Measurements from ENCODE around the gene ANKRD12. TPM values are rescaled to one million over a fixed set of nuclear protein-coding genes. Genes with fewer than 3 reads are reported as not detected.

The ANKRD12 gene
- polyA plus RNA-seq, 1 donor (not counting 4 experiments of a cell fraction or from before 2014, with no cell fraction given) = 8.0 TPM

- no peak overlapping the region for H3K9ac ChIP-seq (ENCODE audit: control insufficient read depth, extremely low read depth, insufficient read depth, low read length)
- no peaks in the 10 kb centered on the region for H3K9me3 ChIP-seq (ENCODE audit: control insufficient read depth, low read depth, low read length)
- no peaks in the 10 kb centered on the region for H4K20me1 ChIP-seq (ENCODE audit: control insufficient read depth, extremely low read depth, insufficient read depth, low read length)
- H3K4me1 ChIP-seq (ENCODE audit: control insufficient read depth, extremely low read depth, insufficient read depth, low read length) = peaks cover under 1% of the 10 kb centered on the region
- H3K36me3 ChIP-seq (ENCODE audit: control insufficient read depth in 2 of 2, extremely low read depth in 1 of 2, insufficient read depth in 2 of 2, low read length in 2 of 2) = no peaks in the 10 kb centered on the region
- H3K4me3 ChIP-seq (ENCODE audit: control insufficient read depth in 2 of 3, extremely low read depth in 1 of 3, insufficient read depth in 2 of 3, low read depth in 1 of 3, low read length in 3 of 3) = no peak overlapping the region
- H3K27ac ChIP-seq (ENCODE audit: control insufficient read depth, insufficient read depth, low read length) = no peak overlapping the region
- H3K79me2 ChIP-seq (ENCODE audit: control insufficient read depth, insufficient read depth, low read length) = no peaks in the 10 kb centered on the region
- H2AFZ ChIP-seq (ENCODE audit: control insufficient read depth, low read length) = no peak overlapping the region
- TF ChIP-seq, protein P1, sequence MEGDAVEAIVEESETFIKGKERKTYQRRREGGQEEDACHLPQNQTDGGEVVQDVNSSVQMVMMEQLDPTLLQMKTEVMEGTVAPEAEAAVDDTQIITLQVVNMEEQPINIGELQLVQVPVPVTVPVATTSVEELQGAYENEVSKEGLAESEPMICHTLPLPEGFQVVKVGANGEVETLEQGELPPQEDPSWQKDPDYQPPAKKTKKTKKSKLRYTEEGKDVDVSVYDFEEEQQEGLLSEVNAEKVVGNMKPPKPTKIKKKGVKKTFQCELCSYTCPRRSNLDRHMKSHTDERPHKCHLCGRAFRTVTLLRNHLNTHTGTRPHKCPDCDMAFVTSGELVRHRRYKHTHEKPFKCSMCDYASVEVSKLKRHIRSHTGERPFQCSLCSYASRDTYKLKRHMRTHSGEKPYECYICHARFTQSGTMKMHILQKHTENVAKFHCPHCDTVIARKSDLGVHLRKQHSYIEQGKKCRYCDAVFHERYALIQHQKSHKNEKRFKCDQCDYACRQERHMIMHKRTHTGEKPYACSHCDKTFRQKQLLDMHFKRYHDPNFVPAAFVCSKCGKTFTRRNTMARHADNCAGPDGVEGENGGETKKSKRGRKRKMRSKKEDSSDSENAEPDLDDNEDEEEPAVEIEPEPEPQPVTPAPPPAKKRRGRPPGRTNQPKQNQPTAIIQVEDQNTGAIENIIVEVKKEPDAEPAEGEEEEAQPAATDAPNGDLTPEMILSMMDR (optimal IDR thresholded peaks at IDR 0.05 in 1 of 3, IDR thresholded peaks at IDR 0.05 in 1 of 3, conservative IDR thresholded peaks at IDR 0.05 in 1 of 3; ENCODE audit: extremely low read depth in 1 of 3, insufficient read depth in 2 of 3, low read length in 3 of 3) = no peak
- no peak for TF ChIP-seq EZH2 (IDR thresholded peaks at IDR 0.05; ENCODE audit: low read length)
- H3K27me3 ChIP-seq (ENCODE audit: control insufficient read depth, extremely low read depth, insufficient read depth, low read length) = no peaks in the 10 kb centered on the region
- no peaks in the 10 kb centered on the region for H3K9me1 ChIP-seq (ENCODE audit: control insufficient read depth, extremely low read depth, insufficient read depth, low read length)
- FAIRE-seq (no peak), DNase-seq (ENCODE audit: low read depth, low spot score) (no peak)
- no peak overlapping the region for H3K4me2 ChIP-seq (ENCODE audit: control insufficient read depth, extremely low read depth, insufficient read depth, low read depth, low read length)
- dilution Hi-C loops (cut with MboI; ENCODE audit: extremely low pct_ligation_motif_present, low sequenced_read_pairs) = no loop called here
Observed at GRCh38 chr18:9329471-9329870, 192.9 kb downstream of the ANKRD12 start.

- H3K9me1 ChIP-seq (ENCODE audit: control insufficient read depth, extremely low read depth, insufficient read depth, low read length) = no peaks in the 10 kb centered on the region
- H4K20me1 ChIP-seq (ENCODE audit: control insufficient read depth, extremely low read depth, insufficient read depth, low read length) = no peaks in the 10 kb centered on the region
- H3K4me2 ChIP-seq (ENCODE audit: control insufficient read depth, extremely low read depth, insufficient read depth, low read depth, low read length) = no peak overlapping the region
- peaks cover 5% of the 10 kb centered on the region for H3K79me2 ChIP-seq (ENCODE audit: control insufficient read depth, insufficient read depth, low read length)
- H3K9ac ChIP-seq (ENCODE audit: control insufficient read depth, extremely low read depth, insufficient read depth, low read length) = no peak overlapping the region
- H2AFZ ChIP-seq (ENCODE audit: control insufficient read depth, low read length) = no peak overlapping the region
- no peak for DNase-seq (ENCODE audit: low read depth, low spot score)
- H3K9me3 ChIP-seq (ENCODE audit: control insufficient read depth, low read depth, low read length) = no peaks in the 10 kb centered on the region
- dilution Hi-C loops (cut with MboI; ENCODE audit: extremely low pct_ligation_motif_present, low sequenced_read_pairs) = no loop called here
- H3K27me3 ChIP-seq (ENCODE audit: control insufficient read depth, extremely low read depth, insufficient read depth, low read length) = no peaks in the 10 kb centered on the region
- no peaks in the 10 kb centered on the region for H3K4me1 ChIP-seq (ENCODE audit: control insufficient read depth, extremely low read depth, insufficient read depth, low read length)
- FAIRE-seq = no peak
- no peak overlapping the region for H3K4me3 ChIP-seq (ENCODE audit: control insufficient read depth in 2 of 3, extremely low read depth in 1 of 3, insufficient read depth in 2 of 3, low read depth in 1 of 3, low read length in 3 of 3)
- TF ChIP-seq, protein P1 (optimal IDR thresholded peaks at IDR 0.05 in 1 of 3, IDR thresholded peaks at IDR 0.05 in 1 of 3, conservative IDR thresholded peaks at IDR 0.05 in 1 of 3; ENCODE audit: extremely low read depth in 1 of 3, insufficient read depth in 2 of 3, low read length in 3 of 3) = no peak
- TF ChIP-seq EZH2 (IDR thresholded peaks at IDR 0.05; ENCODE audit: low read length) = no peak
- no peaks in the 10 kb centered on the region for H3K36me3 ChIP-seq (ENCODE audit: control insufficient read depth in 2 of 2, extremely low read depth in 1 of 2, insufficient read depth in 2 of 2, low read length in 2 of 2)
- no peak overlapping the region for H3K27ac ChIP-seq (ENCODE audit: control insufficient read depth, insufficient read depth, low read length)
Observed at GRCh38 chr18:9330419-9330818, 193.8 kb downstream of the ANKRD12 start.
